Choroid plexus epithelial cell (primary cell): ENCODE results near the gene KMT2B.

Source experiments
- DNase-seq: peaks from one replicate; pipeline ENCODE4 v3.0.0-alpha.2; 2010; ENCODE audit warnings: low read depth
- H3K4me3 ChIP-seq: 2 replicates; pipeline ENCODE4 v1.5.1; 2011; ENCODE audit warnings: low read depth, mild to moderate bottlenecking, control low read depth, low read length, moderate library complexity
- TF ChIP-seq, protein P1 (sequence below): conservative IDR thresholded peaks from 2 replicates; pipeline ENCODE4 v1.5.1; 2011; ENCODE audit warnings: low read depth, mild to moderate bottlenecking, control low read depth, inconsistent platforms, low read length, moderate library complexity

The KMT2B gene

DNA sequence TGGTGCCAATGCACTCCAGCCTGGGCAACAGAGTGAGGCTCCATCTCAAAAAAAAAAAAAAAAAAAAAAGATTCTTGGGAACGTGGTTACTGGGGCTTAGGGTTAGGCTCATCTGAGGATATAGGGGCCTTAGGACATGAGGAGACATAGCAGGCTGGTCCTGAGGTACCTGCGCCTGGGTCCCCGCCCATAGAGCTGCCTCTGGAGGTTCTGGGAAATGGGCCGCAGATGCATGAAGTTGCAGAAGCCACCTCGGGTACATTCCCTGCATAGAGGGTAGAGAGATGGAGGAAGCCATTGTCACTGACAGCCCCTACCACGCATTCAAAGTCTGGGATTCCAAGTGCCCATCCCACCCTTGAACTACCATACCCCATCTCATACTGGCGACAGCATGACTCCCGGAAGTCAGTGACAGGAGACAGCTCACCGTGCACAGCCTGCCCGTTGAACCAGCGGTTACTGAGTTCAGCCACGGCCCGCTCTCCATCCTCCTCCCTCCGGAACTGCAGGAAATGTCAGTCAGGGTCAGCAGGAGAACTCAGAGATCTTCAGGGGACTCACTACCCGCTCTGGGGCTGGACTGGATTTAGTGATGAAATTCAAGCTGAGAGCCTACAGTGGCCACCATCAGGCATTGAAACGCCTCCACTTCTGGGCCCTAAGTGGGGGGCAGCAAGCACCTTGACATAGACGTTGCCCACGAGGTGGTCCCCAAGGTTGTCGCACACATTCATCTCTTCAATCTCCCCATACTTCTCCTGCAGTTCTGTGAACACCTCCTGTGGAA lies 26.0 kb downstream of the KMT2B start:
- no peak overlapping the region for H3K4me3 ChIP-seq
- TF ChIP-seq, protein P1, sequence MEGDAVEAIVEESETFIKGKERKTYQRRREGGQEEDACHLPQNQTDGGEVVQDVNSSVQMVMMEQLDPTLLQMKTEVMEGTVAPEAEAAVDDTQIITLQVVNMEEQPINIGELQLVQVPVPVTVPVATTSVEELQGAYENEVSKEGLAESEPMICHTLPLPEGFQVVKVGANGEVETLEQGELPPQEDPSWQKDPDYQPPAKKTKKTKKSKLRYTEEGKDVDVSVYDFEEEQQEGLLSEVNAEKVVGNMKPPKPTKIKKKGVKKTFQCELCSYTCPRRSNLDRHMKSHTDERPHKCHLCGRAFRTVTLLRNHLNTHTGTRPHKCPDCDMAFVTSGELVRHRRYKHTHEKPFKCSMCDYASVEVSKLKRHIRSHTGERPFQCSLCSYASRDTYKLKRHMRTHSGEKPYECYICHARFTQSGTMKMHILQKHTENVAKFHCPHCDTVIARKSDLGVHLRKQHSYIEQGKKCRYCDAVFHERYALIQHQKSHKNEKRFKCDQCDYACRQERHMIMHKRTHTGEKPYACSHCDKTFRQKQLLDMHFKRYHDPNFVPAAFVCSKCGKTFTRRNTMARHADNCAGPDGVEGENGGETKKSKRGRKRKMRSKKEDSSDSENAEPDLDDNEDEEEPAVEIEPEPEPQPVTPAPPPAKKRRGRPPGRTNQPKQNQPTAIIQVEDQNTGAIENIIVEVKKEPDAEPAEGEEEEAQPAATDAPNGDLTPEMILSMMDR = no peak
- no peak for DNase-seq

DNA sequence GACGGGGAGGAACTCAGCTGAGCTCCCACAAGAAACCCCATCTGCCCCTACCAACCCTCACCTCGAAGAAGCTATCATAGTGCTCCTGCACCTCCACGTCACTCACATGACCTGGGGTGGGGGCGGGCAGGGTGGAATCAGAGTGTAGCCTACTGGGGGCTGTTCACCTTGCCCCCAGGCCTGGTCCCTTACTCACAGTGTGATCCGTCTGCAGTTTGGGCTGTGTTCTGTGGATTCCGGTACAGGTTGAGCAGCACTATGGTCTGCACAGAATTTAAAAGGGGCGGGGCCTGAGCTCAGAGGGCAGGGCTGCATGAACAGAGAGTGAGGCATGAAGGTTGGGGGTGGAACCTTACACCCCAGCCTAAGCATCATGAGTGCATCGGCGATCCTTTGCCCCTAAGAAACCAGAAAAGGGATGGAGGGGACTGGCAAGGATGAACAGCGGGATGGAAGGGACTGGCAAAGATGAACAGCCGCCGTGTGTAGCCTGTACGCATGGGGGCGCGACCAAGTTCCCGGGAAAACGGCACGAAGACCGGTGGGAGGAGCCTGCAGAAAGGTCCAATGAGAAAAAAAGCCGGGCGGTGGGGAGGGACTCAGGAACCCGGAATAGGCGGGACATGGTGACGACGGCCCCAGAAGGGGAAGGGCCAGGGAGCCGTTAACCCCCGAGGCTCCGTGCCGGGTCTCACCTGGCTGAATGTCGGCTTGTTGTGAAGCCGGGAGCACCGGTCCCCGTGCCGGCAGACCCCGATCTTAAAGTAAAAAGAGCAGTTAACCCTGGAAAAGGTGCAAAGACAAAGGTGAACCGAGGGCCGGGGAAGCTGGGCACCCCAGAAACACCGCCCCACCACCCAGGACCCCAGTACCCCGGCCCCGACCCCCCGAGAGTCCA lies 26.9 kb downstream of the KMT2B start:
- H3K4me3 ChIP-seq = peak overlapping the region; percentile 88
- TF ChIP-seq, protein P1 = peak; percentile 61
- DNase-seq = peak; percentile 98

DNA sequence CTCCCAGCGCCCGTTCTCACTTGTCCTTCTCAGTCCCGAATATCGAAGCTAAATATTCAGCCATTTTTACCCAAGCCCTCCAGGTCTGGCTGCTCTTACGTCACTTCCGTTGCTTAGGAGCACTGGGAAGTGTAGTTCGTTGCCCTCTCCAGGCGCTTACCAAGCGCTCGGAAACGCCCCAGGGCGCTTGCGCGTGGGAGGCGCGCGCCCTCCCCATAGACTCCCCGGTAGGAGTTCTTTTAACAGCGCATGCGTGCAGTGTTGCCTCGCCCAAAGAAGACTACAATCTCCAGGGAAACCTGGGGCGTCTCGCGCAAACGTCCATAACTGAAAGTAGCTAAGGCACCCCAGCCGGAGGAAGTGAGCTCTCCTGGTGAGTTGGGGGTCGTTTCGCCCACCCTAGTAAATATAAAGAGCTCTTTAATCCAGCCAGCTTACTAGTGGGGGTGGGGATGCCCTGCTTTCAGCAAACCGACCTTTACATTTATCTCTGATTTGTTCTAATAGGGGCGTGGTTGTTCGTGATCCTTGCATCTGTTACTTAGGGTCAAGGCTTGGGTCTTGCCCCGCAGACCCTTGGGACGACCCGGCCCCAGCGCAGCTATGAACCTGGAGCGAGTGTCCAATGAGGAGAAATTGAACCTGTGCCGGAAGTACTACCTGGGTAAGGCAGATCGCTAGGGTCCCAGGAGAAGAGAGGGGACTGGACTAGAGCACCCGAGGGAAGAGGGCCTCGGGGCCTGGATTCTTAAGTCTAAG lies 27.7 kb downstream of the KMT2B start, which contains the start of the genes PSENEN and U2AF1L4:
Gene PSENEN (plus strand): TSS at position 324 of the 759 bp plus-strand sequence. CDS start 280 bp downstream, at position 604.
Gene U2AF1L4 (minus strand): TSS at position 91 of the 759 bp plus-strand sequence. CDS start 27 bp downstream, at position 64.
- peak; percentile 100 for DNase-seq
- H3K4me3 ChIP-seq = peak within 1 kb of the TSS; percentile 88
- TF ChIP-seq, protein P1 = no peak

DNA sequence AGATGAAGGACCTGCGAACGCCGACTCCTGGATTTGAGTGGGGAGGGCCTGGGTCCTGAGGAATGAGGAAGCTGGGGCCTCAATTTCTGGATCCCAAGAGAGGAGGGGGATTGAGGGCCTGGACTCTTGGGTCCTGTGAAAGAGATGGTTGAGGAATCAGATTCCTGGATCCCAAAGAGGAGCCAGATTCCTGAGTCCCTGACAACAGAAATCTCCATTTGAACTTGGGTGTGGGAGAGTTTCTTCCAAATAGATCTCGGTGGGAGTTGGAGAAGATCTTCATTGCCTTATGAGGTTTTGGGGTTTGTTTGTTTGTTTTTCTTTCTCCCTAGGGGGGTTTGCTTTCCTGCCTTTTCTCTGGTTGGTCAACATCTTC lies 28.3 kb downstream of the KMT2B start:
- DNase-seq = no peak
- TF ChIP-seq, protein P1 = no peak
- peak overlapping the region; percentile 82 for H3K4me3 ChIP-seq

DNA sequence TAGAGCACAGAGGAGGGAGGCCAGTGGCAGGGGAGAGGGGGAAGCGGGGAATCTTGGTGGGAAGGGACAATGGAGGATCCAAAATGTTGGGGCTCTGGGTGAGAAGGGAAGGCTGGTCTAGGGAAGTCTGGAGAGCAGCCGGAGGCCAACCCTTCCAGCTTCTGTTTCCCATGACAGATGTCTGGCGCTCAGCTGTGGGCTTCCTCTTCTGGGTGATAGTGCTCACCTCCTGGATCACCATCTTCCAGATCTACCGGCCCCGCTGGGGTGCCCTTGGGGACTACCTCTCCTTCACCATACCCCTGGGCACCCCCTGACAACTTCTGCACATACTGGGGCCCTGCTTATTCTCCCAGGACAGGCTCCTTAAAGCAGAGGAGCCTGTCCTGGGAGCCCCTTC lies 28.7 kb downstream of the KMT2B start:
- no peak for DNase-seq
- TF ChIP-seq, protein P1 = no peak
- H3K4me3 ChIP-seq = peak overlapping the region; percentile 82
